ENCODE data around the gene C19orf85.

DNA sequence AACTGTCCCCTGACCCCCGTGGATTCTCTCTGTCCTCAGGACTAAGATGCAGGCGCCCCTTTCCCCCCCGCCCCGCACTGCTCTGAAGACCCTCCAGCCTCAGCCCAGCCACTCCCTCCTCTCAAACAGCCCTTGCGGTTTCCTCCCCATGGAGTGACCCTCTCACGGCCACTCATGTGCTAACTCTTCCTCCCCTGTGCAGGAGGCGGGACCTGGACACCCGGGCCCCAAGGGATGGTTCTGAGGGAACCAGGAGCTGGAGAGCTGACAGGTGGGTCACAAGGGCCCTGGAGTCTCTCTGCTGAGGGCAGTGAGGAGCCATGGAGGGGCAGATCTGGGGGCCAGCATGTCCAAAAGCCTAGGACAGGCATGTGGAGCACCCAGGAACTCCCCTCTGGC is 5.0 kb downstream of the C19orf85 start:
- TF ChIP-seq, protein P1, sequence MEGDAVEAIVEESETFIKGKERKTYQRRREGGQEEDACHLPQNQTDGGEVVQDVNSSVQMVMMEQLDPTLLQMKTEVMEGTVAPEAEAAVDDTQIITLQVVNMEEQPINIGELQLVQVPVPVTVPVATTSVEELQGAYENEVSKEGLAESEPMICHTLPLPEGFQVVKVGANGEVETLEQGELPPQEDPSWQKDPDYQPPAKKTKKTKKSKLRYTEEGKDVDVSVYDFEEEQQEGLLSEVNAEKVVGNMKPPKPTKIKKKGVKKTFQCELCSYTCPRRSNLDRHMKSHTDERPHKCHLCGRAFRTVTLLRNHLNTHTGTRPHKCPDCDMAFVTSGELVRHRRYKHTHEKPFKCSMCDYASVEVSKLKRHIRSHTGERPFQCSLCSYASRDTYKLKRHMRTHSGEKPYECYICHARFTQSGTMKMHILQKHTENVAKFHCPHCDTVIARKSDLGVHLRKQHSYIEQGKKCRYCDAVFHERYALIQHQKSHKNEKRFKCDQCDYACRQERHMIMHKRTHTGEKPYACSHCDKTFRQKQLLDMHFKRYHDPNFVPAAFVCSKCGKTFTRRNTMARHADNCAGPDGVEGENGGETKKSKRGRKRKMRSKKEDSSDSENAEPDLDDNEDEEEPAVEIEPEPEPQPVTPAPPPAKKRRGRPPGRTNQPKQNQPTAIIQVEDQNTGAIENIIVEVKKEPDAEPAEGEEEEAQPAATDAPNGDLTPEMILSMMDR (tag by site-specific recombination; IDR thresholded peaks at IDR 0.05), result no peak
- TF ChIP-seq ZBTB8A (tag by site-specific recombination; IDR thresholded peaks at IDR 0.05) (no peak), WT1 (tag by site-specific recombination; IDR thresholded peaks at IDR 0.05) (no peak), ZNF366 (tag by site-specific recombination; conservative IDR thresholded peaks at IDR 0.05) (no peak), ZNF184 (tag by site-specific recombination; IDR thresholded peaks at IDR 0.05) (no peak)
- TF ChIP-seq, protein P2, sequence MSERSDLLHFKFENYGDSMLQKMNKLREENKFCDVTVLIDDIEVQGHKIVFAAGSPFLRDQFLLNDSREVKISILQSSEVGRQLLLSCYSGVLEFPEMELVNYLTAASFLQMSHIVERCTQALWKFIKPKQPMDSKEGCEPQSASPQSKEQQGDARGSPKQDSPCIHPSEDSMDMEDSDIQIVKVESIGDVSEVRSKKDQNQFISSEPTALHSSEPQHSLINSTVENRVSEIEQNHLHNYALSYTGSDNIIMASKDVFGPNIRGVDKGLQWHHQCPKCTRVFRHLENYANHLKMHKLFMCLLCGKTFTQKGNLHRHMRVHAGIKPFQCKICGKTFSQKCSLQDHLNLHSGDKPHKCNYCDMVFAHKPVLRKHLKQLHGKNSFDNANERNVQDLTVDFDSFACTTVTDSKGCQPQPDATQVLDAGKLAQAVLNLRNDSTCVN (tag by site-specific recombination; optimal IDR thresholded peaks at IDR 0.05), result no peak
